K562 (cell line): ENCODE results near the gene WAS. TPM values are rescaled to one million over a fixed set of nuclear protein-coding genes. Genes with fewer than 3 reads are reported as not detected.

ENCODE experiments used
- ATAC-seq: fragments of 200-7000 bp; cut with Tn5 transposase; 3 replicates; pipeline ENCODE4 v1.9.1; 2020; ENCODE audit warnings: moderate library complexity
- BruUV-seq: library from RNA; stranded (reverse); fragments of 400-500 nt; replicated peaks from 2 replicates; lab custom pipeline; 2021; lab: Mats Ljungman, UMichigan
- CTCF ChIA-PET: fragments of 300-600 bp; formaldehyde crosslinking; extraction: SDS; loops from one replicate; lab custom pipeline; 2021; ENCODE audit warnings: low intra/inter-chr PET ratio; lab: Yijun Ruan, JAX
- POLR2A ChIA-PET: fragments of 300-600, 350-650 bp; sonication (Branson Sonifier 250); formaldehyde crosslinking; extraction: SDS; loops from one replicate; lab custom pipeline; 2021; ENCODE audit warnings: antibody characterized with exemption, inconsistent platforms; lab: Yijun Ruan, JAX
- DNase-seq, 4 experiments: peaks; one replicate each; pipeline versions ENCODE4 v3.0.0 to v3.0.0-alpha.2; 2011 to 2018; ENCODE audit warnings: low spot score in 3 of 4, mixed read lengths in 3 of 4; ENCODE audit errors: extremely low read depth in 1 of 4
- FAIRE-seq: peaks from 2 replicates; lab custom pipeline; 2011; peaks lifted over from hg19 to GRCh38; lab: Jason Lieb, UNC
- H2AFZ ChIP-seq: 2 replicates; pipeline ENCODE4 v1.6.0; 2011; ENCODE audit warnings: low read depth, low read length, control low read depth, inconsistent platforms
- H3K27ac ChIP-seq: fragments of 200-600 bp; 3 replicates; pipeline ENCODE4 v1.8.0; 2011; ENCODE audit warnings: low read depth, mild to moderate bottlenecking, control low read depth, inconsistent platforms, low read length, moderate library complexity, mixed read lengths; ENCODE audit errors: extremely low read depth
- H3K27me3 ChIP-seq, 2 experiments: fragments of 300-600 bp in 1 of 2; 2 replicates in 1 of 2; 3 replicates in 1 of 2; pipeline versions ENCODE4 v1.6.0 to v1.8.0; 2011; ENCODE audit warnings: inconsistent platforms in 2 of 2, low read length in 2 of 2, mild to moderate bottlenecking in 1 of 2, mixed read lengths in 1 of 2, moderate library complexity in 1 of 2; ENCODE audit not compliant: control insufficient read depth in 2 of 2, insufficient read depth in 2 of 2
- H3K36me3 ChIP-seq: fragments of 300-600 bp; 3 replicates; pipeline ENCODE4 v1.8.0; 2011; ENCODE audit warnings: mild to moderate bottlenecking, low read length, inconsistent platforms; ENCODE audit not compliant: control insufficient read depth, insufficient read depth
- H3K4me1 ChIP-seq, 2 experiments: fragments of 200-600 bp in 1 of 2; replicated peaks in 1 of 2; 2 replicates in 1 of 2; 3 replicates in 1 of 2; pipeline versions ENCODE4 v1.5.1 to v1.8.0; 2011; ENCODE audit warnings: inconsistent platforms in 2 of 2, low read length in 2 of 2, mild to moderate bottlenecking in 1 of 2, mixed read lengths in 1 of 2, moderate library complexity in 1 of 2; ENCODE audit not compliant: control insufficient read depth in 2 of 2, insufficient read depth in 2 of 2
- H3K4me2 ChIP-seq: 2 replicates; pipeline ENCODE4 v1.6.1; 2011; ENCODE audit warnings: low read length, control low read depth, inconsistent platforms, mixed read lengths; ENCODE audit not compliant: insufficient read depth
- H3K4me3 ChIP-seq: fragments of 200-600 bp; sonication (generic), shearing (Covaris generic); 2 replicates; pipeline ENCODE4 v1.5.1; 2016; ENCODE audit warnings: control low read depth, inconsistent platforms
- H3K79me2 ChIP-seq: fragments of 200-600 bp; 3 replicates; pipeline ENCODE4 v1.8.0; 2011; ENCODE audit warnings: low read length, inconsistent platforms; ENCODE audit not compliant: control insufficient read depth, insufficient read depth
- H3K9ac ChIP-seq, 2 experiments: 2 replicates each; pipeline versions ENCODE4 v1.6.0 to v1.6.1; 2011; ENCODE audit warnings: low read depth in 2 of 2, low read length in 2 of 2, control low read depth in 1 of 2, inconsistent platforms in 1 of 2, mild to moderate bottlenecking in 1 of 2, mixed read lengths in 1 of 2; ENCODE audit not compliant: insufficient read depth in 1 of 2
- H3K9me1 ChIP-seq: one replicate; pipeline ENCODE4 v1.6.0; 2011; ENCODE audit warnings: inconsistent platforms, mild to moderate bottlenecking, low read length, moderate library complexity; ENCODE audit not compliant: control insufficient read depth, insufficient read depth
- H3K9me3 ChIP-seq: replicated peaks from 2 replicates; pipeline ENCODE4 v1.5.1; 2011; ENCODE audit warnings: low read depth, low read length, inconsistent platforms; ENCODE audit not compliant: control insufficient read depth, insufficient read depth
- H4K20me1 ChIP-seq: replicated peaks from 2 replicates; pipeline ENCODE4 v1.6.1; 2011; ENCODE audit warnings: low read length, inconsistent platforms, mixed read lengths; ENCODE audit not compliant: control insufficient read depth, insufficient read depth
- BRF2 ChIP-seq: IDR thresholded peaks from 3 replicates; pipeline ENCODE4 v1.6.1; 2011; ENCODE audit warnings: borderline replicate concordance, mild to moderate bottlenecking; ENCODE audit not compliant: insufficient read length, insufficient read depth
- CREB1 ChIP-seq, 2 experiments: sonication (generic) in 1 of 2; formaldehyde crosslinking in 1 of 2; IDR thresholded peaks; 2 replicates each; pipeline versions ENCODE4 v1.6.1 to v1.8.0; 2012 to 2022; ENCODE audit warnings: inconsistent platforms in 1 of 2, mild to moderate bottlenecking in 1 of 2, missing genetic modification reagents in 1 of 2, moderate library complexity in 1 of 2
- GATA2 ChIP-seq: sonication (generic); formaldehyde crosslinking; IDR thresholded peaks from 2 replicates; pipeline ENCODE4 v1.4.0; 2020; ENCODE audit warnings: mild to moderate bottlenecking, missing genetic modification reagents
- HDAC8 ChIP-seq: fragments of 450-650 bp; IDR thresholded peaks from 2 replicates; pipeline ENCODE4 v1.6.1; 2016; ENCODE audit warnings: mild to moderate bottlenecking, missing genetic modification characterization, moderate library complexity, missing compliant biosample characterization
- NR0B1 ChIP-seq: fragments of 450-650 bp; IDR thresholded peaks from one replicate; pipeline ENCODE4 v1.6.1; 2018; ENCODE audit warnings: mild to moderate bottlenecking, moderate library complexity; ENCODE audit not compliant: partially characterized antibody
- NR1H2 ChIP-seq: sonication (generic); formaldehyde crosslinking; IDR thresholded peaks from 2 replicates; pipeline ENCODE4 v1.4.0; 2020; ENCODE audit warnings: mild to moderate bottlenecking, missing genetic modification reagents
- RREB1 ChIP-seq: fragments of 250-450 bp; sonication (Bioruptor Pico); IDR thresholded peaks from 2 replicates; pipeline ENCODE4 v1.4.0; 2020
- SLC30A9 ChIP-seq: fragments of 250-450 bp; sonication (Bioruptor Pico); IDR thresholded peaks from 2 replicates; pipeline ENCODE4 v1.8.0; 2022; ENCODE audit warnings: mild to moderate bottlenecking, moderate library complexity
- ZNF449 ChIP-seq: fragments of 250-450 bp; sonication (Bioruptor Pico); IDR thresholded peaks from 2 replicates; pipeline ENCODE4 v1.8.0; 2022; ENCODE audit warnings: moderate library complexity, mild to moderate bottlenecking, inconsistent platforms
- ZNF584 ChIP-seq: fragments of 200-800 bp; sonication (Bioruptor generic); IDR thresholded peaks from 2 replicates; pipeline ENCODE4 v1.6.1; 2016; ENCODE audit warnings: low read depth, mild to moderate bottlenecking, missing genetic modification characterization, missing compliant biosample characterization
- ZNF778 ChIP-seq: fragments of 450-650 bp; formaldehyde crosslinking; IDR thresholded peaks from 2 replicates; pipeline ENCODE4 v1.4.0; 2020; ENCODE audit warnings: mild to moderate bottlenecking, moderate library complexity
- WGBS: fragments of 100-300 bp; shearing (Covaris generic); methylation state at CpG from one replicate; pipeline ENCODE4 v1.1.6; 2016; ENCODE audit warnings: low coverage, mixed read lengths; ENCODE audit not compliant: insufficient coverage; ENCODE audit errors: missing lambda C conversion rate; 5-methylcytosine and 5-hydroxymethylcytosine counted together
- in situ Hi-C: fragments of 300-500 bp; cut with MboI; formaldehyde crosslinking; loops from 4 replicates; pipeline ENCODE4 v1.15.0; 2018; ENCODE audit warnings: inconsistent platforms, mixed read lengths
- intact Hi-C: fragments of 100-400 bp; cut with micrococcal nuclease; formaldehyde crosslinking; loops from 2 replicates; pipeline ENCODE4 v1.14.2; 2022
- polyA plus RNA-seq, 8 experiments: library from polyadenylated mRNA; depleted of rRNA in 4 of 8; stranded (reverse) in 5 of 8; unstranded in 3 of 8; fragments of >200 nt; fragmentation: Nextera tagmentation in 2 of 8; fragmentation: Illumina TruSeq in 1 of 8; extraction: Ambion mirVana in 2 of 8; extraction: Trizol in 1 of 8; gene quantifications; 2 replicates each; pipeline versions ENCODE4 v1.2.1 to v1.2.3, GENCODE V29; 2011 to 2014; ENCODE audit warnings: inconsistent platforms in 1 of 8, missing spikeins in 1 of 8
- total RNA-seq, 7 experiments: library from RNA; depleted of rRNA in 6 of 7; stranded (reverse); fragments of >200 nt in 6 of 7; fragmentation: Illumina TruSeq in 2 of 7; extraction: Trizol in 2 of 7; gene quantifications; 2 replicates each; pipeline versions ENCODE4 v1.2.1 to v1.2.3, GENCODE V29; 2011 to 2021; ENCODE audit warnings: low replicate concordance in 1 of 7

Gene WAS
- total and polyA plus RNA-seq, 9 of the 15 experiments (the other 6 are each of a cell fraction or from before 2014, with no cell fraction given), result 0.11 to 16.1 (median 3.8) TPM

- peak within 1 kb of the TSS; percentile 75 for H2AFZ ChIP-seq
- CTCF ChIA-PET, result no interaction called here
- TF ChIP-seq BRF2 (no peak), SLC30A9 (CRISPR knock-in tag) (no peak), RREB1 (CRISPR knock-in tag) (no peak; the same call in 1 of the 2 replicates), ZNF584 (CRISPR knock-in tag) (no peak), HDAC8 (tag) (no peak), CREB1 (IDR thresholded peaks at IDR 0.05) (peak; percentile 46; the same call in 1 of the 2 replicates), CREB1 (CRISPR knock-in tag; IDR thresholded peaks at IDR 0.05) (no peak), ZNF449 (CRISPR knock-in tag) (no peak), ZNF778 (CRISPR knock-in tag) (no peak), GATA2 (CRISPR knock-in tag) (no peak; the same call in 1 of the 2 replicates), NR1H2 (no peak), NR0B1 (no peak)
Measured at GRCh38 chrX:48696301-48696908, 12.8 kb downstream of the WAS start, which contains the start of gene SUV39H1. TSS of gene SUV39H1 (plus strand) at chrX:48696734. CDS start at chrX:48696785, 51 bp downstream.

More at GRCh38 chrX:48696301-48696908, 12.8 kb downstream of the WAS start, which contains the start of gene SUV39H1:
- H3K27ac ChIP-seq, result peak within 1 kb of the TSS; percentile 95
- H3K36me3 ChIP-seq, result peaks cover 34% of the 10 kb centered on the region
- peaks cover 28 to 32% of the 10 kb centered on the region in 2 experiments for H3K4me1 ChIP-seq
- DNase-seq (peak; percentile 90 to 93 (median 91)), FAIRE-seq (peak; percentile 97), ATAC-seq (peak; percentile 97)
- BruUV-seq, result no TSS peak
- no peaks in the 10 kb centered on the region for H3K9me1 ChIP-seq
- 0% methylated on average over 16 of the region's 66 CpGs for WGBS
- no peaks in the 10 kb centered on the region for H3K27me3 ChIP-seq
- POLR2A ChIA-PET, result interaction anchor here (0.6 to 2.5 kb wide), 5 partner anchors 10 to 71 kb away, joined by 3 to 8 read pairs (median 4); no protein-coding TSS in a partner anchor
- intact Hi-C loops (loop anchor here (5.0 kb wide), 2 partner anchors 91 to 106 kb away; partner anchors contain the start of genes GATA1 and HDAC6), in situ Hi-C loops (no loop called here)
- peaks cover 9% of the 10 kb centered on the region for H4K20me1 ChIP-seq
- peaks cover 45% of the 10 kb centered on the region for H3K79me2 ChIP-seq
- H3K9me3 ChIP-seq, result no peaks in the 10 kb centered on the region
- H3K4me2 ChIP-seq, result peak within 1 kb of the TSS; percentile 93
- peak within 1 kb of the TSS; percentile 80 for H3K4me3 ChIP-seq
- H3K9ac ChIP-seq, result peak within 1 kb of the TSS; percentile 93 to 94
